Measurements from ENCODE around the gene TNFRSF25.

Gene TNFRSF25

GRCh38 chr1:6466023-6466422 is at the start of gene TNFRSF25:
Gene TNFRSF25 (minus strand): TSS chr1:6466173. CDS start chr1:6466107, 66 bp downstream.
- DNase-seq: no peak

GRCh38 chr1:6515771-6516170 is 49.8 kb upstream of the TNFRSF25 start:
- DNase-seq: no peak

GRCh38 chr1:6513320-6513801 is 47.4 kb upstream of the TNFRSF25 start:
- DNase-seq: no peak

- no peak for DNase-seq
These were observed 46.9 kb upstream of the TNFRSF25 start for GRCh38 chr1:6512908-6513280.

- no peak for DNase-seq
These were observed 46.4 kb upstream of the TNFRSF25 start for GRCh38 chr1:6512245-6512907.

GRCh38 chr1:6511561-6512244 is 45.7 kb upstream of the TNFRSF25 start:
- no peak for DNase-seq

GRCh38 chr1:6511056-6511455 is 45.1 kb upstream of the TNFRSF25 start:
- no peak for DNase-seq

- DNase-seq: no peak
These were observed 44.5 kb upstream of the TNFRSF25 start for GRCh38 chr1:6510493-6510892.

GRCh38 chr1:6509919-6510291 is 43.9 kb upstream of the TNFRSF25 start:
- no peak for DNase-seq

GRCh38 chr1:6509220-6509918 is 43.4 kb upstream of the TNFRSF25 start:
- no peak for DNase-seq

- no peak for DNase-seq
These were observed 42.8 kb upstream of the TNFRSF25 start for GRCh38 chr1:6508816-6509189.

- no peak for DNase-seq
These were observed 42.3 kb upstream of the TNFRSF25 start for GRCh38 chr1:6508154-6508815.

- DNase-seq: no peak
These were observed 41.5 kb upstream of the TNFRSF25 start for GRCh38 chr1:6507461-6507911.

- DNase-seq: no peak
These were observed 41.1 kb upstream of the TNFRSF25 start for GRCh38 chr1:6507037-6507428.

GRCh38 chr1:6506210-6507036 is 40.5 kb upstream of the TNFRSF25 start:
- no peak for DNase-seq

GRCh38 chr1:6505367-6506209 is 39.6 kb upstream of the TNFRSF25 start:
- no peak for DNase-seq

GRCh38 chr1:6504887-6505286 is 38.9 kb upstream of the TNFRSF25 start:
- DNase-seq: no peak

GRCh38 chr1:6503884-6504602 is 38.1 kb upstream of the TNFRSF25 start:
- DNase-seq: no peak

GRCh38 chr1:6502000-6502891 is 36.3 kb upstream of the TNFRSF25 start:
- DNase-seq: no peak

Data from NCI-H774 (cell line).